ENCODE measurements around the gene TFAP2B. TPM values are rescaled to one million over a fixed set of nuclear protein-coding genes. Genes with fewer than 3 reads are reported as not detected.

Gene TFAP2B
- polyA plus RNA-seq, 1 donor from 2014 or later, result not detected

- no peak overlapping the region for H3K9ac ChIP-seq (ENCODE audit: low read length)
- no peak overlapping the region for H2AFZ ChIP-seq (ENCODE audit: low read depth, low read length)
- peaks cover 100% of the 10 kb centered on the region for H3K27me3 ChIP-seq (ENCODE audit: insufficient read depth, low read depth, low read length)
- H4K20me1 ChIP-seq (ENCODE audit: insufficient read depth), result no peaks in the 10 kb centered on the region
- no peak for TF ChIP-seq MXI1 (conservative IDR thresholded peaks at IDR 0.05; ENCODE audit: poor library complexity, severe bottlenecking)
- no peak for TF ChIP-seq CTCF (IDR thresholded peaks at IDR 0.05; ENCODE audit: poor library complexity, severe bottlenecking)
- no peak for TF ChIP-seq SMC3 (conservative IDR thresholded peaks at IDR 0.05; ENCODE audit: poor library complexity)
- no peak for TF ChIP-seq RAD21 (conservative IDR thresholded peaks at IDR 0.05)
- no peak for TF ChIP-seq TAF1 (IDR thresholded peaks at IDR 0.05; ENCODE audit: low read depth)
- TF ChIP-seq REST (IDR thresholded peaks at IDR 0.05; ENCODE audit: borderline replicate concordance), result no peak
- no peak for TF ChIP-seq EZH2 (IDR thresholded peaks at IDR 0.05; ENCODE audit: borderline replicate concordance, insufficient read depth, low read length, poor library complexity, severe bottlenecking)
- no peak for TF ChIP-seq EP300 (conservative IDR thresholded peaks at IDR 0.05; ENCODE audit: poor library complexity, severe bottlenecking)
- TF ChIP-seq POLR2AphosphoS5 (IDR thresholded peaks at IDR 0.05), result no peak
- no peaks in the 10 kb centered on the region for H3K9me2 ChIP-seq (ENCODE audit: insufficient read depth, low read length)
- H3K4me3 ChIP-seq (ENCODE audit: low read length), result no peak overlapping the region
- H3K4me2 ChIP-seq (ENCODE audit: low read length), result no peak overlapping the region
- H3K36me3 ChIP-seq (ENCODE audit: insufficient read depth, low read length), result no peaks in the 10 kb centered on the region
- no peaks in the 10 kb centered on the region for H3K79me2 ChIP-seq (replicated peaks; ENCODE audit: insufficient read depth, low read length)
- no peak overlapping the region for H3K27ac ChIP-seq (ENCODE audit: low read length)
- H3K9me3 ChIP-seq (ENCODE audit: low read length), result no peaks in the 10 kb centered on the region
- H3F3A ChIP-seq (ENCODE audit: insufficient read depth, low read length, poor library complexity, severe bottlenecking), result no peaks in the 10 kb centered on the region
Measured at GRCh38 chr6:50832912-50833311, 14.2 kb downstream of the TFAP2B start.

- Histone ChIP-seq H3K4me3 (ENCODE audit: low read length) (no peak overlapping the region), H4K20me1 (ENCODE audit: insufficient read depth) (no peaks in the 10 kb centered on the region), H3K36me3 (ENCODE audit: insufficient read depth, low read length) (no peaks in the 10 kb centered on the region), H3K4me2 (ENCODE audit: low read length) (no peak overlapping the region), H3K9me3 (ENCODE audit: low read length) (no peaks in the 10 kb centered on the region), H3K9ac (ENCODE audit: low read length) (no peak overlapping the region), H3K27me3 (ENCODE audit: insufficient read depth, low read depth, low read length) (peaks cover 100% of the 10 kb centered on the region), H2AFZ (ENCODE audit: low read depth, low read length) (no peak overlapping the region), H3K9me2 (ENCODE audit: insufficient read depth, low read length) (no peaks in the 10 kb centered on the region), H3K79me2 (replicated peaks; ENCODE audit: insufficient read depth, low read length) (no peaks in the 10 kb centered on the region), H3F3A (ENCODE audit: insufficient read depth, low read length, poor library complexity, severe bottlenecking) (no peaks in the 10 kb centered on the region), H3K27ac (ENCODE audit: low read length) (no peak overlapping the region)
- TF ChIP-seq EP300 (conservative IDR thresholded peaks at IDR 0.05; ENCODE audit: poor library complexity, severe bottlenecking) (no peak), EZH2 (IDR thresholded peaks at IDR 0.05; ENCODE audit: borderline replicate concordance, insufficient read depth, low read length, poor library complexity, severe bottlenecking) (no peak), SMC3 (conservative IDR thresholded peaks at IDR 0.05; ENCODE audit: poor library complexity) (no peak), CTCF (IDR thresholded peaks at IDR 0.05; ENCODE audit: poor library complexity, severe bottlenecking) (no peak), TAF1 (IDR thresholded peaks at IDR 0.05; ENCODE audit: low read depth) (no peak), POLR2AphosphoS5 (IDR thresholded peaks at IDR 0.05) (no peak), RAD21 (conservative IDR thresholded peaks at IDR 0.05) (no peak), REST (IDR thresholded peaks at IDR 0.05; ENCODE audit: borderline replicate concordance) (no peak), MXI1 (conservative IDR thresholded peaks at IDR 0.05; ENCODE audit: poor library complexity, severe bottlenecking) (no peak)
Measured at GRCh38 chr6:50834929-50835410, 16.3 kb downstream of the TFAP2B start.

Measured in neural cell (in vitro differentiated cells).